ENCODE measurements around the gene CYTH2.

Gene CYTH2

DNA sequence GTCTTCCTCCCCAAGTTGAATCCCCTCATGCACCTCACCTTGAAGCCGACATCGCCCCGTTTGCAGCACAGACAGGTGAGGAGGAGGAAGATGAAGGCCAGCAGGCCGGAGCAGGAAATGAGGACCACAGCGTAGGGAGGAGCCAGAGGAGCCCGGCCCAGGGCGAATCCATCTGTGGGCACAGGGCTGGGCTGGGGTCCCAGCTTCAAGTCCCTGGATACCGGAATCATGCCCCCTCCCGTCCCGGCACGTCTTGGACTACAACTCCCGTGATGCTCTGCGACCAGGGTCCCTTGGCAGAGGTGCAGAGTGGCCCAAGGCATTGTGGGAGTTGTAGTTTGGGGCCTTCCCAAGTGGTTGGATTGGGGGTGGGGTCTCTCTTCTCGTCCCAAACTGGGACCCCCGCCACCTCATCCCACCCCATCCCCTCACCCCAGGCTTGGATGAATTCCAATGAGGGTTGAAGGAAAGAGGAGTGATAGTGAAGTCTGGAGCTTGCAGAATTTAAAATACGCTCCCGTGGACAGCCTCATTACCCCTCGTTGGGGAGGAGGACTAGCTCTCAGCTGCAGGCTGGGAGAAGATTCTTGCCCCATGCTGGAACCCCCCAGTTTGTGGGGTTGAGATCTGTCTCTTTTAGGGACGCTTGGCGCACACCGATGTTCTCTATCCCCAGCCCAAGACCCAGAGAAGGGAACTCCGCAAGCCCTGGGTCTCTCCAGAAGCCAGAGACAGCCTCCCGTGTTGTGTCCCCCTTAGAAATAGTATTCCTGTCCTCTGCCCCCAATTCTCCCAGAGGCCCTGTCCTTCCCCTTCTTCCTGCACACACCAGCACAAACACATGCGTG lies 41.5 kb downstream of the CYTH2 start:
- no peak overlapping the region for H3K4me3 ChIP-seq (ENCODE audit: low read depth, low read length)
- TF ChIP-seq, protein P1, sequence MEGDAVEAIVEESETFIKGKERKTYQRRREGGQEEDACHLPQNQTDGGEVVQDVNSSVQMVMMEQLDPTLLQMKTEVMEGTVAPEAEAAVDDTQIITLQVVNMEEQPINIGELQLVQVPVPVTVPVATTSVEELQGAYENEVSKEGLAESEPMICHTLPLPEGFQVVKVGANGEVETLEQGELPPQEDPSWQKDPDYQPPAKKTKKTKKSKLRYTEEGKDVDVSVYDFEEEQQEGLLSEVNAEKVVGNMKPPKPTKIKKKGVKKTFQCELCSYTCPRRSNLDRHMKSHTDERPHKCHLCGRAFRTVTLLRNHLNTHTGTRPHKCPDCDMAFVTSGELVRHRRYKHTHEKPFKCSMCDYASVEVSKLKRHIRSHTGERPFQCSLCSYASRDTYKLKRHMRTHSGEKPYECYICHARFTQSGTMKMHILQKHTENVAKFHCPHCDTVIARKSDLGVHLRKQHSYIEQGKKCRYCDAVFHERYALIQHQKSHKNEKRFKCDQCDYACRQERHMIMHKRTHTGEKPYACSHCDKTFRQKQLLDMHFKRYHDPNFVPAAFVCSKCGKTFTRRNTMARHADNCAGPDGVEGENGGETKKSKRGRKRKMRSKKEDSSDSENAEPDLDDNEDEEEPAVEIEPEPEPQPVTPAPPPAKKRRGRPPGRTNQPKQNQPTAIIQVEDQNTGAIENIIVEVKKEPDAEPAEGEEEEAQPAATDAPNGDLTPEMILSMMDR (IDR thresholded peaks at IDR 0.05; ENCODE audit: borderline replicate concordance, insufficient read depth, low read depth, low read length): no peak

DNA sequence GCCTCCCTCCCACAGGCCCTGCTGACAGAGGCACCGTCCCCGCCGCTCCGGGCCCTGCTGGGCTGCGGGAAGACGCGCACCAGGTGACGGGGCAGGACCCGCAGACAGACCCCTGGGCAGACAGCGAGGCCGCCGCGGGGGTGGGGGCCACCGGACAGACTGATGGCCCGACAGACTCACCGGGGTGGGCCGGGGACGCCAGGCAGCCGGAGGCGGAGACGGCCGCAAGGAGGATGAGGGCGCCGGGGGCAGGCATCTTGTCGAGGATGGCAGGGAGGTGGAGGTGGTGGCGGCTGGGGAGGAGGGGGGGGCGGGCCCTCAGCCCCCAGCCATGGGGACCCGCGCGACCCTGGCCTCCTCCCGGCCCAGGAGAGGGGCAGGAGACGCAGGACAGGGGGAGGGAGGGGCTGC lies 42.2 kb downstream of the CYTH2 start:
- no peak overlapping the region for H3K4me3 ChIP-seq (ENCODE audit: low read depth, low read length)
- TF ChIP-seq, protein P1 (IDR thresholded peaks at IDR 0.05; ENCODE audit: borderline replicate concordance, insufficient read depth, low read depth, low read length): no peak

DNA sequence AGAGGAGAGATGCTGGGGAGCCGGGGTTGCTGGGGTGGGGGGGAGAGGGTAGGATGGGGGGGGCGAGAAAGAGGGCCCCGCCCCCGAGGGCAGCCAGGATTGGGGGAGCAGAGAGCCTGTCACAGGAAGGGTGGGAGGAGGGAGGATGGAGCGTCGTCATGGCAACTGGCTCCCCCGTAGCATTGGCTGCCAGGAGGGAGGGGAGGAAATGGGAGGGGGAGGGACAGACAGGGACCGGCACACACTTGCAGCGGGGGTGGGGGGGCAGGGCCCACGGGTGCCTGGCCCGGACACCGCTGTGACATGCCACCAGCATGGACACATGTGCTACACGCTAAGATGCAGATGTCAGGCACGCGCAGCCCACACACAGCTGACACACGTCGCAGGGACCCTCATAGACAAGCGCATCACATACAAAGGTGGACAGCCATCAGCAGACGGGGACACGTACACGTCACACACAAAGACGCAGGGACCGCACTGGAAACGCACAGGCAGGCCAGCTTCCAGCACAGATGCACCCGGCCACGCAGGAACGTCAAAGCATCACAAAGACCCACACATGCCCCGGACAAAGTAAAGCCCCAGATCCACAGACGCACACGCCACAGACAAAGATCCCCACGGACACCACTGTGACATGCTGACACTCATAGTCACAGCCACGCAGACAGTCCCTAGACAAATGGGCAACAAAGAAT lies 42.8 kb downstream of the CYTH2 start, which contains the start of gene LMTK3:
LMTK3 (minus strand) TSS at position 36 of the 704 bp plus-strand sequence. CDS start 259 bp downstream, outside the sequence.
- H3K4me3 ChIP-seq (ENCODE audit: low read depth, low read length): no peak within 1 kb of the TSS
- TF ChIP-seq, protein P1 (IDR thresholded peaks at IDR 0.05; ENCODE audit: borderline replicate concordance, insufficient read depth, low read depth, low read length): no peak

DNA sequence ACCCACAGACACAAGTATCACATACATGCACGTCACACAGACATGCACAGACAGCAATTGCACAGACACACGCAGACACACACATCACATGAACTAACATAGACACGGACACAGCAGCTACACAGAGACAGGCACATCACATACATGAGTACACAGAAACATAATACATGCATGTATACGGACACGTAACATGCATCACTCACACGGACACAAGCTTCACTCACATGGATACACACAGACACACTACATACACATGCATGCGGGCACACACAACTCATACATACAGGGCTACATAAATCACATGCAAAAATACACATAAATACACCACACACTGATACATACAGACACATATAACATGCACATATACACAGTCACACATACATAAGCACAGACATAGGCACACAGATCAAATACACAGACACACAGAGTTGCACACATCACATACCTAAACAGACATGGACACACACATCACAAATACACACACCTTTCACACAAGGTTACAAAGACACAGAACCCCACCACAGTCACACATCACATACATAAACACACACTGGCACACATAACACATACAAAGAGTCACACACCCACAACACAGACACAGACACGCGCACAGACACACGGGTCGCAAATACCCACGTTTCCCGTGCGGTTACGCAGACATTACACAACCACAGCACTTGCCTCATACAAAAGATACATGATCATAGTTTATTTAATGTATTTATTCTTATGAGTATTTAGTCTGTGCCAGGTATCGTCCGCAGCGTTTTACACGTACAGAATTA lies 43.5 kb downstream of the CYTH2 start:
- H3K4me3 ChIP-seq (ENCODE audit: low read depth, low read length): peak overlapping the region; percentile 63
- TF ChIP-seq, protein P1 (IDR thresholded peaks at IDR 0.05; ENCODE audit: borderline replicate concordance, insufficient read depth, low read depth, low read length): no peak

DNA sequence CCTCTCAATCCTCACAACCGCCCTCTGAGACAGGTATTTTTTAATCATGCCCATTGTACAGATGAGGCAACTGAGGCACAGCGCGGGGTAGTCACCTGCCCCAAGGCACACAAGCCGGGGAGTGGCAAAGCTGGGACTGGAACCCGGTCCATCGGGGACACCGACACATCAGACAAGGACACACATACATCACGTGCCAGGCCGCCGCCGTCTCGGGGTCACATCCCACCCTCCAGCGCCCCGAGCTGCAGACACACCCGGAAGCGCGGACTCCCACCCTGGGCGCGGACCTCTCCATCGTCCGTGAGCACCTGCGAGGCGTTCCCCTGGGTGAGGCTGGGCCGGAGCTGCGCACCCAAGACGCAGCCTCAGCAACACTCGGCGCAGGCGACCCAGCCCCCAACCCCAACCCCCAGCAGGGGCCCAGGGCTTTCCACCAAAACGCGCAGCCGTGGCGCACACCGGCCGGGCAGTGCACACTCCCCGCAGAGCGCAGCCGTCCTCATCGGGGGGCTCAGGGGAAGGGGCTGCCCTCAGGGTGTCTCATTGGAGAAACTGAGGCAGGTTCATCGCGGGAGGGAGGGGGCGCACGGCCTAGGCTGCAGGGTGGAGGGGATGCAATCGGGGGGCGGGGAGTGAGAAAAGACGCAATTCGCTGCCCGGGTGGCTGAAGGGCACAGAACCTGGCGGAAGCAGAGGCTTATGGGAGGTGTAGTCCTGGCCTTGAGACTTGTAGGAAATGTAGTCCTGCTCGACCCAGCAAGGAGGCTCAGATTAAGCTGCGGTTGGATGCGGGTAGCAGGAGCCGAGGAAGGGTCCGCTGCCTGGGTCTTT lies 44.3 kb downstream of the CYTH2 start:
- TF ChIP-seq, protein P1 (IDR thresholded peaks at IDR 0.05; ENCODE audit: borderline replicate concordance, insufficient read depth, low read depth, low read length): no peak
- H3K4me3 ChIP-seq (ENCODE audit: low read depth, low read length): peak overlapping the region; percentile 63

DNA sequence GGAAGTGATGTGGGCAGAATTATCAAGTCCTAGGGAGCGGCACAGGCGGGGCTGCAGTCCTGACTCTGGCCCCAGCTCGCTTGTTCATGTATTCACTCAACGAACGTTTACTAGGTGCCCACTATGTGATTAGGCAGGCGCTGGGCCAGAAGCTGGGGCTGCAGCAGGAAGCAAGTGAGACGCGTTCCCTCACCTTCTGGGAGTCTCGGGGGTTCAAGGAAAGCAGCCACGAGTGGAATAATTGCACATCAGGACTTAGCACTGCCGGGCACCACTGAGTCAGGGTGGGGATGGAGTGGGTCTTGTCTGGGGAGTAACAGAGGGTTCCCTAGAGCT lies 44.9 kb downstream of the CYTH2 start:
- peak overlapping the region; percentile 63 for H3K4me3 ChIP-seq (ENCODE audit: low read depth, low read length)

More for the DNA sequence above, 44.9 kb downstream of the CYTH2 start:
- TF ChIP-seq, protein P1 (IDR thresholded peaks at IDR 0.05; ENCODE audit: borderline replicate concordance, insufficient read depth, low read depth, low read length): no peak
